Fibroblast of lung (primary cell): ENCODE measurements around the gene JAZF1.

Source experiments
- CTCF ChIP-seq, 2 donors: IDR thresholded peaks in 1 of 2; conservative IDR thresholded peaks in 1 of 2; 1 replicate in 1 of 2; 2 replicates in 1 of 2; pipeline ENCODE4 v1.5.1; 2011 to 2012; ENCODE audit warnings: low read length in 2 of 2, control low read depth in 1 of 2, inconsistent platforms in 1 of 2, low read depth in 1 of 2, mild to moderate bottlenecking in 1 of 2
- EZH2 ChIP-seq: IDR thresholded peaks from 2 replicates; pipeline ENCODE4 v1.5.1; 2012; ENCODE audit warnings: low read length, control low read depth, mild to moderate bottlenecking; ENCODE audit errors: missing control alignments

GRCh38 chr7:28163949-28164348, 16.6 kb downstream of the JAZF1 start:
- peak in 1 of 2 donors; percentile 10 for TF ChIP-seq CTCF (conservative IDR thresholded peaks at IDR 0.05 in 1 of 2, IDR thresholded peaks at IDR 0.05 in 1 of 2; ENCODE audit: low read depth in 1 of 2, low read length in 2 of 2)
- TF ChIP-seq EZH2 = no peak
